ENCODE data around the gene STX10. TPM values are rescaled to one million over a fixed set of nuclear protein-coding genes. Genes with fewer than 3 reads are reported as not detected.

Gene STX10
- total and polyA plus RNA-seq, 9 of the 15 experiments (the other 6 are each of a cell fraction or from before 2014, with no cell fraction given), result 0.51 to 66.3 (median 31.0) TPM

DNA sequence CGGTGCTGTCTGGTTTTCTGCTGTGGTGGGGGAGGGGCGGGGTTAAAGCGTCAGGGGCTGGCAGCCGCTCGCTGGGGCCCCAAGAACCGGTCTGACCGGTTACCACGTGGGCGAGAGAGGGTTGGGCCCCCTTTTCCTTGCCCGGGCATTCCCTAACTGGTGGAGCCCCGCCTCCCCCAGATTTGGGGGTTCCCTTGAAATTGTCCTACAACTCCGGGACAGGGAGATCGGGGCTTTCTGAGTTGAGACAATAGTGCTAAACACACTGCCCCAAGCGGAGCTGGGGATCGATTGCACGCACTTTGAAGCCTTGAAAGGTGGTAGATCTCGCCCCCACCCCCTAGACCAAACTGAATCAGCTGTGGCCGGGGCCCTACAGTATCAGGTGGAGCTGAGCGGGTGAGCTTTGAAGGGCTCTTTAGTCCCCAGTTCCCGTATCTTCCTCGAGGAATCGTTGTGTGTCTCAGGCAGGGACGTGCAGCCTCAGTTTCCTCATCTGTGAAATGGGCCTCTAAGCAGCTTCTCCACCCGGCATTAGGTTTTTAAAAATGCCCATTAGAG is 4.8 kb upstream of the STX10 start (continued):
- TF ChIP-seq, protein P1, sequence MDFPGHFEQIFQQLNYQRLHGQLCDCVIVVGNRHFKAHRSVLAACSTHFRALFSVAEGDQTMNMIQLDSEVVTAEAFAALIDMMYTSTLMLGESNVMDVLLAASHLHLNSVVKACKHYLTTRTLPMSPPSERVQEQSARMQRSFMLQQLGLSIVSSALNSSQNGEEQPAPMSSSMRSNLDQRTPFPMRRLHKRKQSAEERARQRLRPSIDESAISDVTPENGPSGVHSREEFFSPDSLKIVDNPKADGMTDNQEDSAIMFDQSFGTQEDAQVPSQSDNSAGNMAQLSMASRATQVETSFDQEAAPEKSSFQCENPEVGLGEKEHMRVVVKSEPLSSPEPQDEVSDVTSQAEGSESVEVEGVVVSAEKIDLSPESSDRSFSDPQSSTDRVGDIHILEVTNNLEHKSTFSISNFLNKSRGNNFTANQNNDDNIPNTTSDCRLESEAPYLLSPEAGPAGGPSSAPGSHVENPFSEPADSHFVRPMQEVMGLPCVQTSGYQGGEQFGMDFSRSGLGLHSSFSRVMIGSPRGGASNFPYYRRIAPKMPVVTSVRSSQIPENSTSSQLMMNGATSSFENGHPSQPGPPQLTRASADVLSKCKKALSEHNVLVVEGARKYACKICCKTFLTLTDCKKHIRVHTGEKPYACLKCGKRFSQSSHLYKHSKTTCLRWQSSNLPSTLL (IDR thresholded peaks at IDR 0.05), result 0 out of 2 replicates have a peak, but pooled peaks have one; percentile 9
- no peak for TF ChIP-seq NR4A1 (CRISPR knock-in tag; IDR thresholded peaks at IDR 0.05)
- no peak for TF ChIP-seq NR4A1 (tag; IDR thresholded peaks at IDR 0.05)
- TF ChIP-seq ZHX1 (conservative IDR thresholded peaks at IDR 0.05; ENCODE audit: low read length), result no peak
- TF ChIP-seq POLR3A (IDR thresholded peaks at IDR 0.05; ENCODE audit: borderline replicate concordance, extremely low read depth, insufficient read depth, insufficient read length), result no peak
- no peak for TF ChIP-seq ZNF583 (CRISPR knock-in tag; IDR thresholded peaks at IDR 0.05)
- TF ChIP-seq, protein P2, sequence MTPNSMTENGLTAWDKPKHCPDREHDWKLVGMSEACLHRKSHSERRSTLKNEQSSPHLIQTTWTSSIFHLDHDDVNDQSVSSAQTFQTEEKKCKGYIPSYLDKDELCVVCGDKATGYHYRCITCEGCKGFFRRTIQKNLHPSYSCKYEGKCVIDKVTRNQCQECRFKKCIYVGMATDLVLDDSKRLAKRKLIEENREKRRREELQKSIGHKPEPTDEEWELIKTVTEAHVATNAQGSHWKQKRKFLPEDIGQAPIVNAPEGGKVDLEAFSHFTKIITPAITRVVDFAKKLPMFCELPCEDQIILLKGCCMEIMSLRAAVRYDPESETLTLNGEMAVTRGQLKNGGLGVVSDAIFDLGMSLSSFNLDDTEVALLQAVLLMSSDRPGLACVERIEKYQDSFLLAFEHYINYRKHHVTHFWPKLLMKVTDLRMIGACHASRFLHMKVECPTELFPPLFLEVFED (CRISPR knock-in tag; conservative IDR thresholded peaks at IDR 0.05), result peak; percentile 35; the same call in 1 of the 2 replicates
- no peak for TF ChIP-seq DNMT1 (IDR thresholded peaks at IDR 0.05)
- no peak for TF ChIP-seq CHCHD3 (CRISPR knock-in tag; IDR thresholded peaks at IDR 0.05)
- no peak for TF ChIP-seq MTA1 (IDR thresholded peaks at IDR 0.05; ENCODE audit: borderline replicate concordance)
- TF ChIP-seq FOXK1 (CRISPR knock-in tag; IDR thresholded peaks at IDR 0.05; ENCODE audit: borderline replicate concordance), result no peak; the same call in 1 of the 2 replicates
- TF ChIP-seq, protein P3, sequence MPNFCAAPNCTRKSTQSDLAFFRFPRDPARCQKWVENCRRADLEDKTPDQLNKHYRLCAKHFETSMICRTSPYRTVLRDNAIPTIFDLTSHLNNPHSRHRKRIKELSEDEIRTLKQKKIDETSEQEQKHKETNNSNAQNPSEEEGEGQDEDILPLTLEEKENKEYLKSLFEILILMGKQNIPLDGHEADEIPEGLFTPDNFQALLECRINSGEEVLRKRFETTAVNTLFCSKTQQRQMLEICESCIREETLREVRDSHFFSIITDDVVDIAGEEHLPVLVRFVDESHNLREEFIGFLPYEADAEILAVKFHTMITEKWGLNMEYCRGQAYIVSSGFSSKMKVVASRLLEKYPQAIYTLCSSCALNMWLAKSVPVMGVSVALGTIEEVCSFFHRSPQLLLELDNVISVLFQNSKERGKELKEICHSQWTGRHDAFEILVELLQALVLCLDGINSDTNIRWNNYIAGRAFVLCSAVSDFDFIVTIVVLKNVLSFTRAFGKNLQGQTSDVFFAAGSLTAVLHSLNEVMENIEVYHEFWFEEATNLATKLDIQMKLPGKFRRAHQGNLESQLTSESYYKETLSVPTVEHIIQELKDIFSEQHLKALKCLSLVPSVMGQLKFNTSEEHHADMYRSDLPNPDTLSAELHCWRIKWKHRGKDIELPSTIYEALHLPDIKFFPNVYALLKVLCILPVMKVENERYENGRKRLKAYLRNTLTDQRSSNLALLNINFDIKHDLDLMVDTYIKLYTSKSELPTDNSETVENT (CRISPR knock-in tag; IDR thresholded peaks at IDR 0.05), result no peak
- TF ChIP-seq NR3C1 (CRISPR knock-in tag; IDR thresholded peaks at IDR 0.05), result 0 out of 2 replicates have a peak, but pooled peaks have one; percentile 4
- no peak for TF ChIP-seq ZNF76 (CRISPR knock-in tag; IDR thresholded peaks at IDR 0.05; ENCODE audit: borderline replicate concordance)
- peak; percentile 61; the same call in 1 of the 2 replicates for TF ChIP-seq NBN (IDR thresholded peaks at IDR 0.05; ENCODE audit: low read depth)
- TF ChIP-seq CBX1 (IDR thresholded peaks at IDR 0.05; ENCODE audit: low read depth), result peak; percentile 43; the same call in 1 of the 2 replicates
- TF ChIP-seq HMG20A (CRISPR knock-in tag; conservative IDR thresholded peaks at IDR 0.05), result no peak
- no peak for TF ChIP-seq NFATC3 (IDR thresholded peaks at IDR 0.05)
- TF ChIP-seq ZNF785 (CRISPR knock-in tag; IDR thresholded peaks at IDR 0.05), result no peak
- TF ChIP-seq BRD9 (IDR thresholded peaks at IDR 0.05; ENCODE audit: low read depth, partially characterized antibody), result no peak
- TF ChIP-seq ARID2 (IDR thresholded peaks at IDR 0.05), result no peak
- no peak for TF ChIP-seq SMARCC2 (IDR thresholded peaks at IDR 0.05; ENCODE audit: low read depth)

All from K562 (cell line).